Hepatocyte (in vitro differentiated cells): ENCODE measurements around the gene PIAS1.

Experiments used
- EZH2 ChIP-seq: fragments of 200-600 bp; sonication (generic); IDR thresholded peaks from 2 replicates; pipeline ENCODE4 v1.6.1; 2016; ENCODE audit warnings: antibody characterized with exemption, mild to moderate bottlenecking, borderline replicate concordance
- EZH2phosphoT487 ChIP-seq: fragments of 200-600 bp; sonication (generic); IDR thresholded peaks from one replicate; pipeline ENCODE4 v1.6.1; 2018; ENCODE audit warnings: antibody characterized with exemption, mild to moderate bottlenecking, low read depth, moderate library complexity; ENCODE audit not compliant: unreplicated experiment, severe bottlenecking
- TF ChIP-seq, protein P1 (sequence below): fragments of 200-600 bp; sonication (generic); IDR thresholded peaks from 2 replicates; pipeline ENCODE4 v1.5.1; 2016; ENCODE audit warnings: antibody characterized with exemption, mild to moderate bottlenecking; ENCODE audit not compliant: poor library complexity

DNA sequence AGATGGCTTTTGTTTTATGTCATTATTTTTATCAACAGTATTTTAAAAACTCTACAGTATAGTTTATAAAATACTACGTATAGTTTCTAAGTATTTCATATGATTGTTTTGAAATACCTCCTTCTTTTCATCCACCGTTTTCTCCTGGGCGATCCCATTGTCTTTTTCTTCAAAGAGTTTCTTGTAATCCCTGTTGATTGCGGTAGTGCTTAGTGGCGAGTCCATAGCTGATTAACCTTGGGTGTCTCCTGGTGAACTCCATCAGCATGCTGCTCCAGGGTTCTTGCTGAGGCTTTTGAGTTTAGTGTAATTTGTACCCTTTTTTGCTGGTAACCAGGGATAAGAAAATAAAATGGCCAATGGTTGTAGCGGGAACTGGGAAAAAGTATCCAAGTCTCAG, 3.6 kb downstream of the PIAS1 start:
- TF ChIP-seq, protein P1, sequence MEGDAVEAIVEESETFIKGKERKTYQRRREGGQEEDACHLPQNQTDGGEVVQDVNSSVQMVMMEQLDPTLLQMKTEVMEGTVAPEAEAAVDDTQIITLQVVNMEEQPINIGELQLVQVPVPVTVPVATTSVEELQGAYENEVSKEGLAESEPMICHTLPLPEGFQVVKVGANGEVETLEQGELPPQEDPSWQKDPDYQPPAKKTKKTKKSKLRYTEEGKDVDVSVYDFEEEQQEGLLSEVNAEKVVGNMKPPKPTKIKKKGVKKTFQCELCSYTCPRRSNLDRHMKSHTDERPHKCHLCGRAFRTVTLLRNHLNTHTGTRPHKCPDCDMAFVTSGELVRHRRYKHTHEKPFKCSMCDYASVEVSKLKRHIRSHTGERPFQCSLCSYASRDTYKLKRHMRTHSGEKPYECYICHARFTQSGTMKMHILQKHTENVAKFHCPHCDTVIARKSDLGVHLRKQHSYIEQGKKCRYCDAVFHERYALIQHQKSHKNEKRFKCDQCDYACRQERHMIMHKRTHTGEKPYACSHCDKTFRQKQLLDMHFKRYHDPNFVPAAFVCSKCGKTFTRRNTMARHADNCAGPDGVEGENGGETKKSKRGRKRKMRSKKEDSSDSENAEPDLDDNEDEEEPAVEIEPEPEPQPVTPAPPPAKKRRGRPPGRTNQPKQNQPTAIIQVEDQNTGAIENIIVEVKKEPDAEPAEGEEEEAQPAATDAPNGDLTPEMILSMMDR = no peak
- TF ChIP-seq EZH2 = no peak
- TF ChIP-seq EZH2phosphoT487 = no peak
